WTC11 (cell line): ENCODE data around the gene CIBAR2. TPM values are rescaled to one million over a fixed set of nuclear protein-coding genes. Genes with fewer than 3 reads are reported as not detected.

ENCODE experiments used
- ATAC-seq: fragments of 200-7000 bp; cut with Tn5 transposase; 2 replicates; pipeline ENCODE4 v1.10.0; 2021; ENCODE audit warnings: mild to moderate bottlenecking, moderate library complexity
- CTCF ChIA-PET: fragments of 300-600 bp; sonication (Branson Sonifier 250); formaldehyde crosslinking; loops from one replicate; lab custom pipeline; 2021; ENCODE audit warnings: antibody characterized with exemption; lab: Charles Lee
- POLR2A ChIA-PET: fragments of 350-600 bp; sonication (Branson Sonifier 250); formaldehyde crosslinking; loops from one replicate; lab custom pipeline; 2021; ENCODE audit warnings: antibody characterized with exemption; lab: Charles Lee
- DNase-seq: peaks from one replicate; pipeline ENCODE4 v3.0.0; 2021; ENCODE audit warnings: low spot score
- H3K27ac Mint-ChIP-seq: 2 replicates; pipeline ENCODE4 v1.8.0; 2021; ENCODE audit warnings: mixed read lengths
- H3K27me3 Mint-ChIP-seq: 2 replicates; pipeline ENCODE4 v1.8.0; 2021; ENCODE audit warnings: low read depth, mild to moderate bottlenecking, moderate library complexity, mixed read lengths
- H3K36me3 Mint-ChIP-seq: 2 replicates; pipeline ENCODE4 v1.8.0; 2021; ENCODE audit warnings: mixed read lengths
- H3K4me1 Mint-ChIP-seq: 2 replicates; pipeline ENCODE4 v1.8.0; 2022; ENCODE audit warnings: mixed read lengths
- H3K4me3 Mint-ChIP-seq: 2 replicates; pipeline ENCODE4 v1.8.0; 2021; ENCODE audit warnings: mild to moderate bottlenecking, moderate library complexity, mixed read lengths
- H3K9me3 Mint-ChIP-seq: 2 replicates; pipeline ENCODE4 v1.8.0; 2021; ENCODE audit warnings: mixed read lengths
- AR ChIP-seq: fragments of 250-450 bp; sonication (Bioruptor Pico); IDR thresholded peaks from 2 replicates; pipeline ENCODE4 v1.9.0; 2021; ENCODE audit warnings: mild to moderate bottlenecking
- CREM ChIP-seq: sonication (generic); formaldehyde crosslinking; IDR thresholded peaks from 2 replicates; pipeline ENCODE4 v1.8.1; 2022; ENCODE audit warnings: mild to moderate bottlenecking, missing genetic modification reagents, moderate library complexity
- FOXP4 ChIP-seq: sonication (generic); formaldehyde crosslinking; IDR thresholded peaks from 2 replicates; pipeline ENCODE4 v1.8.0; 2022; ENCODE audit warnings: mild to moderate bottlenecking, missing genetic modification reagents
- HMGA2 ChIP-seq: fragments of 250-450 bp; sonication (Bioruptor Pico); IDR thresholded peaks from 2 replicates; pipeline ENCODE4 v1.4.0; 2021; ENCODE audit warnings: mild to moderate bottlenecking, moderate library complexity
- HMGXB4 ChIP-seq: sonication (generic); formaldehyde crosslinking; IDR thresholded peaks from 2 replicates; pipeline ENCODE4 v1.8.1; 2023; ENCODE audit warnings: mild to moderate bottlenecking, moderate library complexity, missing genetic modification reagents
- JUN ChIP-seq: sonication (generic); formaldehyde crosslinking; IDR thresholded peaks from 2 replicates; pipeline ENCODE4 v1.8.0; 2023; ENCODE audit warnings: mild to moderate bottlenecking, missing genetic modification reagents
- NR3C1 ChIP-seq: sonication (generic); formaldehyde crosslinking; conservative IDR thresholded peaks from 2 replicates; pipeline ENCODE4 v1.8.1; 2023; ENCODE audit warnings: low read depth, mild to moderate bottlenecking, missing genetic modification reagents
- SMAD4 ChIP-seq: sonication (generic); formaldehyde crosslinking; IDR thresholded peaks from 2 replicates; pipeline ENCODE4 v1.8.0; 2022; ENCODE audit warnings: mild to moderate bottlenecking, missing genetic modification reagents
- TEAD4 ChIP-seq: sonication (generic); formaldehyde crosslinking; IDR thresholded peaks from 2 replicates; pipeline ENCODE4 v1.8.0; 2022; ENCODE audit warnings: mild to moderate bottlenecking, missing genetic modification reagents
- ZBTB21 ChIP-seq: sonication (generic); formaldehyde crosslinking; IDR thresholded peaks from 2 replicates; pipeline ENCODE4 v1.8.1; 2023; ENCODE audit warnings: mild to moderate bottlenecking, missing genetic modification reagents, borderline replicate concordance
- total RNA-seq: library from RNA; stranded (reverse); gene quantifications from 3 replicates; pipeline ENCODE4 v1.2.3, GENCODE V29; 2021
- TF ChIP-seq, protein P1 (sequence below): sonication (generic); formaldehyde crosslinking; IDR thresholded peaks from 2 replicates; pipeline ENCODE4 v1.8.1; 2023; ENCODE audit warnings: mild to moderate bottlenecking, missing genetic modification reagents
- TF ChIP-seq, protein P2 (sequence below): fragments of 250-450 bp; sonication (Bioruptor Pico); IDR thresholded peaks from 2 replicates; pipeline ENCODE4 v1.9.0; 2021; ENCODE audit warnings: moderate library complexity, mild to moderate bottlenecking, inconsistent platforms, borderline replicate concordance
- TF ChIP-seq, protein P3 (sequence below): sonication (generic); formaldehyde crosslinking; IDR thresholded peaks from 2 replicates; pipeline ENCODE4 v1.8.0; 2023; ENCODE audit warnings: missing genetic modification reagents
- TF ChIP-seq, protein P4 (sequence below): fragments of 250-450 bp; sonication (Bioruptor Pico); IDR thresholded peaks from 2 replicates; pipeline ENCODE4 v1.9.0; 2021; ENCODE audit warnings: mild to moderate bottlenecking, borderline replicate concordance

The CIBAR2 gene
- total RNA-seq, 1 experiment from 2014 or later = not detected

- TF ChIP-seq, protein P1, sequence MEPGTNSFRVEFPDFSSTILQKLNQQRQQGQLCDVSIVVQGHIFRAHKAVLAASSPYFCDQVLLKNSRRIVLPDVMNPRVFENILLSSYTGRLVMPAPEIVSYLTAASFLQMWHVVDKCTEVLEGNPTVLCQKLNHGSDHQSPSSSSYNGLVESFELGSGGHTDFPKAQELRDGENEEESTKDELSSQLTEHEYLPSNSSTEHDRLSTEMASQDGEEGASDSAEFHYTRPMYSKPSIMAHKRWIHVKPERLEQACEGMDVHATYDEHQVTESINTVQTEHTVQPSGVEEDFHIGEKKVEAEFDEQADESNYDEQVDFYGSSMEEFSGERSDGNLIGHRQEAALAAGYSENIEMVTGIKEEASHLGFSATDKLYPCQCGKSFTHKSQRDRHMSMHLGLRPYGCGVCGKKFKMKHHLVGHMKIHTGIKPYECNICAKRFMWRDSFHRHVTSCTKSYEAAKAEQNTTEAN (CRISPR knock-in tag) = no peak
- TF ChIP-seq SMAD4 (CRISPR knock-in tag) (no peak), ZBTB21 (CRISPR knock-in tag) (no peak), NR3C1 (CRISPR knock-in tag) (no peak), CREM (CRISPR knock-in tag) (no peak), FOXP4 (CRISPR knock-in tag) (no peak), HMGA2 (CRISPR knock-in tag) (no peak), JUN (CRISPR knock-in tag) (no peak), AR (CRISPR knock-in tag) (no peak), TEAD4 (CRISPR knock-in tag) (no peak), HMGXB4 (CRISPR knock-in tag) (no peak)
- TF ChIP-seq, protein P2, sequence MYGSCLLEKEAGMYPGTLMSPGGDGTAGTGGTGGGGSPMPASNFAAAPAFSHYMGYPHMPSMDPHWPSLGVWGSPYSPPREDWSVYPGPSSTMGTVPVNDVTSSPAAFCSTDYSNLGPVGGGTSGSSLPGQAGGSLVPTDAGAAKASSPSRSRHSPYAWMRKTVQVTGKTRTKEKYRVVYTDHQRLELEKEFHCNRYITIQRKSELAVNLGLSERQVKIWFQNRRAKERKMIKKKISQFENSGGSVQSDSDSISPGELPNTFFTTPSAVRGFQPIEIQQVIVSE = no peak
- TF ChIP-seq, protein P3, sequence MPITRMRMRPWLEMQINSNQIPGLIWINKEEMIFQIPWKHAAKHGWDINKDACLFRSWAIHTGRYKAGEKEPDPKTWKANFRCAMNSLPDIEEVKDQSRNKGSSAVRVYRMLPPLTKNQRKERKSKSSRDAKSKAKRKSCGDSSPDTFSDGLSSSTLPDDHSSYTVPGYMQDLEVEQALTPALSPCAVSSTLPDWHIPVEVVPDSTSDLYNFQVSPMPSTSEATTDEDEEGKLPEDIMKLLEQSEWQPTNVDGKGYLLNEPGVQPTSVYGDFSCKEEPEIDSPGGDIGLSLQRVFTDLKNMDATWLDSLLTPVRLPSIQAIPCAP = no peak
- TF ChIP-seq, protein P4, sequence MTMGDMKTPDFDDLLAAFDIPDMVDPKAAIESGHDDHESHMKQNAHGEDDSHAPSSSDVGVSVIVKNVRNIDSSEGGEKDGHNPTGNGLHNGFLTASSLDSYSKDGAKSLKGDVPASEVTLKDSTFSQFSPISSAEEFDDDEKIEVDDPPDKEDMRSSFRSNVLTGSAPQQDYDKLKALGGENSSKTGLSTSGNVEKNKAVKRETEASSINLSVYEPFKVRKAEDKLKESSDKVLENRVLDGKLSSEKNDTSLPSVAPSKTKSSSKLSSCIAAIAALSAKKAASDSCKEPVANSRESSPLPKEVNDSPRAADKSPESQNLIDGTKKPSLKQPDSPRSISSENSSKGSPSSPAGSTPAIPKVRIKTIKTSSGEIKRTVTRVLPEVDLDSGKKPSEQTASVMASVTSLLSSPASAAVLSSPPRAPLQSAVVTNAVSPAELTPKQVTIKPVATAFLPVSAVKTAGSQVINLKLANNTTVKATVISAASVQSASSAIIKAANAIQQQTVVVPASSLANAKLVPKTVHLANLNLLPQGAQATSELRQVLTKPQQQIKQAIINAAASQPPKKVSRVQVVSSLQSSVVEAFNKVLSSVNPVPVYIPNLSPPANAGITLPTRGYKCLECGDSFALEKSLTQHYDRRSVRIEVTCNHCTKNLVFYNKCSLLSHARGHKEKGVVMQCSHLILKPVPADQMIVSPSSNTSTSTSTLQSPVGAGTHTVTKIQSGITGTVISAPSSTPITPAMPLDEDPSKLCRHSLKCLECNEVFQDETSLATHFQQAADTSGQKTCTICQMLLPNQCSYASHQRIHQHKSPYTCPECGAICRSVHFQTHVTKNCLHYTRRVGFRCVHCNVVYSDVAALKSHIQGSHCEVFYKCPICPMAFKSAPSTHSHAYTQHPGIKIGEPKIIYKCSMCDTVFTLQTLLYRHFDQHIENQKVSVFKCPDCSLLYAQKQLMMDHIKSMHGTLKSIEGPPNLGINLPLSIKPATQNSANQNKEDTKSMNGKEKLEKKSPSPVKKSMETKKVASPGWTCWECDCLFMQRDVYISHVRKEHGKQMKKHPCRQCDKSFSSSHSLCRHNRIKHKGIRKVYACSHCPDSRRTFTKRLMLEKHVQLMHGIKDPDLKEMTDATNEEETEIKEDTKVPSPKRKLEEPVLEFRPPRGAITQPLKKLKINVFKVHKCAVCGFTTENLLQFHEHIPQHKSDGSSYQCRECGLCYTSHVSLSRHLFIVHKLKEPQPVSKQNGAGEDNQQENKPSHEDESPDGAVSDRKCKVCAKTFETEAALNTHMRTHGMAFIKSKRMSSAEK (CRISPR knock-in tag) = no peak
- TF ChIP-seq, all 79 proteins: peak for 0
- ChIA-PET CTCF (interaction anchor here (1.1 to 2.4 kb wide), 2 partner anchors 39 to 100 kb away, joined by 5 to 20 read pairs; no protein-coding TSS in a partner anchor), POLR2A (no interaction called here)
- H3K4me1 Mint-ChIP-seq = peaks cover 11% of the 10 kb centered on the region
- H3K4me3 Mint-ChIP-seq = no peak overlapping the region
- H3K36me3 Mint-ChIP-seq = no peaks in the 10 kb centered on the region
- DNase-seq (no peak), ATAC-seq (no peak)
- no peak overlapping the region for H3K27ac Mint-ChIP-seq
- no peaks in the 10 kb centered on the region; the same call in 1 of the 2 replicates for H3K27me3 Mint-ChIP-seq
- H3K9me3 Mint-ChIP-seq = no peaks in the 10 kb centered on the region
These were observed 41.4 kb upstream of the CIBAR2 start for GRCh38 chr16:85153656-85154091.
